ENCODE results near the gene LRWD1.

GRCh38 chr7:102417105-102417504 lies 47.7 kb upstream of the LRWD1 start:
- no peak for TF ChIP-seq CTCF (IDR thresholded peaks at IDR 0.05)
- TF ChIP-seq POLR2A (IDR thresholded peaks at IDR 0.05): no peak

All from Peyer's patch (tissue), 4 donors.